Lung (tissue), 12 donors: ENCODE data around the gene RBFOX1. TPM values are rescaled to one million over a fixed set of nuclear protein-coding genes. Genes with fewer than 3 reads are reported as not detected.

Source experiments
- ATAC-seq: fragments of 200-7000 bp; cut with Tn5 transposase; one replicate; pipeline ENCODE4 v1.9.1; 2020; ENCODE audit warnings: moderate number of reproducible peaks; ENCODE audit not compliant: insufficient read depth, low FRiP score
- DNase-seq, 3 donors: peaks; one replicate each; pipeline ENCODE4 v3.0.0-alpha.2; 2013 to 2017
- H3K27ac ChIP-seq, 2 donors: one replicate each; pipeline ENCODE4 v1.5.1; 2013; ENCODE audit warnings: mild to moderate bottlenecking in 2 of 2, moderate library complexity in 2 of 2, control low read depth in 1 of 2, inconsistent platforms in 1 of 2, low read depth in 1 of 2, low read length in 1 of 2
- H3K27me3 ChIP-seq, 3 donors: one replicate each; pipeline ENCODE4 v1.5.1; 2013; ENCODE audit warnings: low read length in 2 of 3; ENCODE audit not compliant: control insufficient read depth in 3 of 3, insufficient read depth in 3 of 3
- H3K36me3 ChIP-seq, 4 donors: one replicate each; pipeline ENCODE4 v1.5.1; 2013; ENCODE audit warnings: low read length in 4 of 4, mild to moderate bottlenecking in 1 of 4, moderate library complexity in 1 of 4; ENCODE audit not compliant: control insufficient read depth in 4 of 4, insufficient read depth in 4 of 4
- H3K4me1 ChIP-seq, 5 donors: one replicate each; pipeline ENCODE4 v1.5.1; 2013; ENCODE audit warnings: low read length in 5 of 5, mild to moderate bottlenecking in 2 of 5, moderate library complexity in 1 of 5; ENCODE audit not compliant: control insufficient read depth in 5 of 5, insufficient read depth in 5 of 5
- H3K4me3 ChIP-seq: one replicate; pipeline ENCODE4 v1.5.1; 2013; ENCODE audit warnings: mild to moderate bottlenecking, control low read depth, moderate library complexity
- H3K9ac ChIP-seq, 2 donors: one replicate each; pipeline ENCODE4 v1.5.1; 2013; ENCODE audit warnings: low read length in 2 of 2, control low read depth in 1 of 2; ENCODE audit not compliant: insufficient read depth in 1 of 2
- H3K9me3 ChIP-seq, 4 donors: one replicate each; pipeline ENCODE4 v1.5.1; 2013; ENCODE audit warnings: low read length in 3 of 4, mild to moderate bottlenecking in 1 of 4, moderate library complexity in 1 of 4; ENCODE audit not compliant: control insufficient read depth in 4 of 4, insufficient read depth in 3 of 4
- CTCF ChIP-seq: IDR thresholded peaks from 2 replicates; pipeline ENCODE4 v1.5.1; 2012; ENCODE audit warnings: mild to moderate bottlenecking; ENCODE audit errors: control extremely low read depth, extremely low read depth
- whole genome bisulfite sequencing, 2 donors: extraction: QIAGEN DNeasy Blood & Tissue Kit; methylation state at CpG; one replicate each; pipeline ENCODE4 v1.1.7; 2013; 5-methylcytosine and 5-hydroxymethylcytosine counted together
- polyA plus RNA-seq, 2 donors: library from polyadenylated mRNA; stranded (reverse); fragments of 200-250 nt; gene quantifications; one replicate each; pipeline ENCODE4 v1.2.1, GENCODE V29; 2013
- total RNA-seq, 2 donors: library from RNA; depleted of rRNA in 1 of 2; stranded (reverse); fragments of >200 nt in 1 of 2; gene quantifications; one replicate each; pipeline ENCODE4 v1.2.1, GENCODE V29; 2014 to 2021
- donor health status: control.
- donor health status: control.
- donor health status: Bipolar disorder and iron deficiency.
- donor health status: healthy.
- donor health status: DM: yes; HTN: yes; CAD: no.

The RBFOX1 gene
- total and polyA plus RNA-seq, 4 donors = 0.55 to 3.0 TPM; not detected in 2

GRCh38 chr16:7290682-7291081 lies 42.0 kb upstream of the RBFOX1 start:
- Histone ChIP-seq H3K36me3 (no peaks in the 10 kb centered on the region), H3K9me3 (peaks cover 0 to 3% (median 2%) of the 10 kb centered on the region in 4 donors), H3K9ac (no peak overlapping the region), H3K27ac (no peak overlapping the region), H3K4me1 (no peaks in the 10 kb centered on the region), H3K27me3 (no peaks in the 10 kb centered on the region), H3K4me3 (no peak overlapping the region)
- no peak for DNase-seq
- no peak for TF ChIP-seq CTCF
- WGBS, 2 donors = 83 to 89% methylated on average over 6 of the region's 6 CpGs
- no peak for ATAC-seq

GRCh38 chr16:7294020-7294419 lies 38.6 kb upstream of the RBFOX1 start:
- Histone ChIP-seq H3K36me3 (no peaks in the 10 kb centered on the region), H3K27me3 (peaks cover 0 to 5% (median 0%) of the 10 kb centered on the region in 3 donors), H3K27ac (no peak overlapping the region), H3K9ac (no peak overlapping the region), H3K9me3 (peaks cover 0 to 2% (median 0%) of the 10 kb centered on the region in 4 donors), H3K4me1 (no peaks in the 10 kb centered on the region), H3K4me3 (no peak overlapping the region)
- WGBS, 2 donors = 74% methylated on average over 4 of the region's 4 CpGs
- no peak for DNase-seq
- no peak for TF ChIP-seq CTCF
- no peak for ATAC-seq

GRCh38 chr16:7303052-7303610 lies 29.5 kb upstream of the RBFOX1 start:
- TF ChIP-seq CTCF = no peak
- Histone ChIP-seq H3K4me1 (no peaks in the 10 kb centered on the region), H3K9ac (no peak overlapping the region), H3K27me3 (peaks cover 0 to 58% (median 31%) of the 10 kb centered on the region in 3 donors), H3K27ac (no peak overlapping the region), H3K9me3 (peaks cover 0 to 3% (median 0%) of the 10 kb centered on the region in 4 donors), H3K36me3 (no peaks in the 10 kb centered on the region), H3K4me3 (no peak overlapping the region)
- 1 to 3% methylated on average over 34 of the region's 34 CpGs for WGBS, 2 donors
- DNase-seq (peak in 2 of 3 donors; percentile 2 to 18), ATAC-seq (no peak)

- Histone ChIP-seq H3K4me3 (no peak overlapping the region), H3K9ac (no peak overlapping the region), H3K27me3 (peaks cover 0 to 54% (median 31%) of the 10 kb centered on the region in 3 donors), H3K4me1 (no peaks in the 10 kb centered on the region), H3K36me3 (no peaks in the 10 kb centered on the region), H3K27ac (no peak overlapping the region), H3K9me3 (peaks cover 0 to 3% (median 0%) of the 10 kb centered on the region in 4 donors)
- DNase-seq (no peak), ATAC-seq (no peak)
- TF ChIP-seq CTCF = no peak
- WGBS, 2 donors = 2 to 4% methylated on average over 20 of the region's 20 CpGs
Measured at GRCh38 chr16:7303660-7304200, 28.9 kb upstream of the RBFOX1 start.
